Pancreas (tissue), 10 donors: ENCODE measurements around the gene AGBL1. TPM values are rescaled to one million over a fixed set of nuclear protein-coding genes. Genes with fewer than 3 reads are reported as not detected.

ENCODE experiments used
- ATAC-seq, 4 donors: fragments of 200-7000 bp; cut with Tn5 transposase; one replicate each; pipeline versions ENCODE4 v1.8.0 to v1.9.1; 2020; ENCODE audit warnings: mild to moderate bottlenecking in 4 of 4, moderate library complexity in 4 of 4
- DNase-seq, 6 donors: peaks; one replicate each; pipeline ENCODE4 v3.0.0-alpha.2; 2020
- FAIRE-seq: peaks from 2 replicates; lab custom pipeline; 2012; peaks lifted over from hg19 to GRCh38; lab: Jason Lieb, UNC
- H3K27ac ChIP-seq, 4 donors: fragments of 200-600 bp; sonication (generic); 1 replicate in 3 of 4; 2 replicates in 1 of 4; pipeline versions ENCODE4 v1.5.0 to v1.8.0; 2020
- H3K27me3 ChIP-seq, 4 donors: fragments of 200-600 bp; one replicate each; pipeline ENCODE4 v1.8.0; 2021
- H3K36me3 ChIP-seq, 3 donors: fragments of 200-600 bp; sonication (generic) in 1 of 3; one replicate each; pipeline versions ENCODE4 v1.5.0 to v1.8.0; 2020 to 2021
- H3K4me1 ChIP-seq, 3 donors: fragments of 200-600 bp; one replicate each; pipeline ENCODE4 v1.8.0; 2021
- H3K4me3 ChIP-seq, 4 donors: fragments of 200-600 bp; sonication (generic) in 2 of 4; one replicate each; pipeline versions ENCODE4 v1.5.0 to v1.8.0; 2020 to 2021
- H3K9me3 ChIP-seq, 4 donors: fragments of 200-600 bp; one replicate each; pipeline ENCODE4 v1.8.0; 2021
- CTCF ChIP-seq, 4 donors: fragments of 200-600 bp; sonication (generic) in 3 of 4; IDR thresholded peaks; one replicate each; pipeline versions ENCODE4 v1.5.0 to v1.8.0; 2021; ENCODE audit warnings: antibody characterized with exemption in 4 of 4
- WGBS, 2 donors: extraction: QIAGEN DNeasy Blood & Tissue Kit; methylation state at CpG; one replicate each; pipeline ENCODE4 v1.1.7; 2013; 5-methylcytosine and 5-hydroxymethylcytosine counted together
- intact Hi-C, 3 donors: fragments of 100-400 bp; cut with DNase I; formaldehyde crosslinking; loops; one replicate each; pipeline versions ENCODE4 v1.11.1 to v1.14.2; 2022
- polyA plus RNA-seq, 2 donors: library from polyadenylated mRNA; stranded (reverse); fragments of 200-250 nt; gene quantifications; one replicate each; pipeline ENCODE4 v1.2.3, GENCODE V29; 2013
- total RNA-seq, 6 donors: library from RNA; stranded (reverse); fragmentation: NEBNext Ultra II Directional in 4 of 6; extraction: Animal tissue kit (Norgen Biotek cat#: 25700) in 4 of 6; gene quantifications; one replicate each; pipeline versions ENCODE4 v1.2.1 to v1.2.4, GENCODE V29; 2021 to 2023
- donor health status: healthy with polysubstance abuse.
- donor health status: DM: no; HTN: no; CAD: no; lungs with moderate emphysema.
- donor health status: DM: no; HTN: no; CAD: no.
- donor health status: control.
- donor health status: control.
- donor health status: Bipolar disorder and iron deficiency.
- donor health status: DM: yes; HTN: yes; CAD: no.
- donor health status: DM: no; HTN: no; CAD: no.
- donor health status: DM: no; HTN: no; CAD: no.
- donor health status: DM: yes; HTN: yes; CAD: no.

Gene AGBL1
- total and polyA plus RNA-seq, 8 donors = under 0.01 to 0.06 (median 0.05) TPM; not detected in 5

GRCh38 chr15:86488046-86488445, 408.4 kb downstream of the AGBL1 start:
- Histone ChIP-seq H3K9me3 (no peaks in the 10 kb centered on the region), H3K4me1 (no peaks in the 10 kb centered on the region), H3K36me3 (no peaks in the 10 kb centered on the region), H3K27me3 (no peaks in the 10 kb centered on the region), H3K4me3 (no peak overlapping the region), H3K27ac (no peak overlapping the region)
- ATAC-seq = no peak
- intact Hi-C loops = no loop called here
- 38 to 39% methylated on average over 3 of the region's 3 CpGs for WGBS, 2 donors
- no peak for TF ChIP-seq CTCF (IDR thresholded peaks at IDR 0.05)
- no peak for DNase-seq
- FAIRE-seq = no peak

- no peak overlapping the region for H3K4me3 ChIP-seq
- H3K27ac ChIP-seq = no peak overlapping the region
- ATAC-seq (no peak), FAIRE-seq (no peak), DNase-seq (no peak)
- no peak for TF ChIP-seq CTCF (IDR thresholded peaks at IDR 0.05)
- H3K27me3 ChIP-seq = no peaks in the 10 kb centered on the region
- no peaks in the 10 kb centered on the region for H3K4me1 ChIP-seq
- no peaks in the 10 kb centered on the region for H3K36me3 ChIP-seq
- WGBS, 2 donors = 22 to 32% methylated on average over 5 of the region's 5 CpGs
- H3K9me3 ChIP-seq = no peaks in the 10 kb centered on the region
- intact Hi-C loops = no loop called here
Observed at GRCh38 chr15:86489981-86490380, 410.3 kb downstream of the AGBL1 start.

GRCh38 chr15:86491118-86491517, 411.4 kb downstream of the AGBL1 start:
- no peak overlapping the region for H3K27ac ChIP-seq
- H3K27me3 ChIP-seq = peaks cover 0 to 5% (median 0%) of the 10 kb centered on the region in 4 donors
- FAIRE-seq = no peak
- DNase-seq = no peak
- no peak for TF ChIP-seq CTCF (IDR thresholded peaks at IDR 0.05)
- no peaks in the 10 kb centered on the region for H3K4me1 ChIP-seq
- no peaks in the 10 kb centered on the region for H3K9me3 ChIP-seq
- no peak for ATAC-seq
- 75 to 77% methylated on average over 2 of the region's 2 CpGs for WGBS, 2 donors
- no peaks in the 10 kb centered on the region for H3K36me3 ChIP-seq
- no peak overlapping the region for H3K4me3 ChIP-seq
- intact Hi-C loops = no loop called here

- no peaks in the 10 kb centered on the region for H3K4me1 ChIP-seq
- no peak overlapping the region for H3K4me3 ChIP-seq
- no peak for DNase-seq
- FAIRE-seq = no peak
- H3K36me3 ChIP-seq = no peaks in the 10 kb centered on the region
- no peak overlapping the region for H3K27ac ChIP-seq
- no peak for ATAC-seq
- H3K27me3 ChIP-seq = peaks cover 0 to 11% (median 3%) of the 10 kb centered on the region in 4 donors
- TF ChIP-seq CTCF (IDR thresholded peaks at IDR 0.05) = no peak
- intact Hi-C loops = no loop called here
- 32 to 70% methylated on average over 3 of the region's 3 CpGs for WGBS, 2 donors
- H3K9me3 ChIP-seq = no peaks in the 10 kb centered on the region
Observed at GRCh38 chr15:86493884-86494283, 414.2 kb downstream of the AGBL1 start.

GRCh38 chr15:86494475-86494874, 414.8 kb downstream of the AGBL1 start:
- intact Hi-C loops = no loop called here
- WGBS, 2 donors = 17 to 30% methylated on average over 1 of the region's 1 CpG

More at GRCh38 chr15:86494475-86494874, 414.8 kb downstream of the AGBL1 start:
- DNase-seq = no peak
- no peak for TF ChIP-seq CTCF (IDR thresholded peaks at IDR 0.05)
- peaks cover 0 to 11% (median 3%) of the 10 kb centered on the region in 4 donors for H3K27me3 ChIP-seq
- H3K36me3 ChIP-seq = no peaks in the 10 kb centered on the region
- no peak for FAIRE-seq
- no peak for ATAC-seq
- no peak overlapping the region for H3K4me3 ChIP-seq
- H3K4me1 ChIP-seq = no peaks in the 10 kb centered on the region
- no peak overlapping the region for H3K27ac ChIP-seq
- H3K9me3 ChIP-seq = no peaks in the 10 kb centered on the region
